ENCODE results near the gene CCNI.
"Not testable (repeated sequence)": the region's sequence is repeated elsewhere in the genome, so short reads cannot be mapped to it uniquely, and the experiment has no call there.

The CCNI gene, protein sequence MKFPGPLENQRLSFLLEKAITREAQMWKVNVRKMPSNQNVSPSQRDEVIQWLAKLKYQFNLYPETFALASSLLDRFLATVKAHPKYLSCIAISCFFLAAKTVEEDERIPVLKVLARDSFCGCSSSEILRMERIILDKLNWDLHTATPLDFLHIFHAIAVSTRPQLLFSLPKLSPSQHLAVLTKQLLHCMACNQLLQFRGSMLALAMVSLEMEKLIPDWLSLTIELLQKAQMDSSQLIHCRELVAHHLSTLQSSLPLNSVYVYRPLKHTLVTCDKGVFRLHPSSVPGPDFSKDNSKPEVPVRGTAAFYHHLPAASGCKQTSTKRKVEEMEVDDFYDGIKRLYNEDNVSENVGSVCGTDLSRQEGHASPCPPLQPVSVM

DNA sequence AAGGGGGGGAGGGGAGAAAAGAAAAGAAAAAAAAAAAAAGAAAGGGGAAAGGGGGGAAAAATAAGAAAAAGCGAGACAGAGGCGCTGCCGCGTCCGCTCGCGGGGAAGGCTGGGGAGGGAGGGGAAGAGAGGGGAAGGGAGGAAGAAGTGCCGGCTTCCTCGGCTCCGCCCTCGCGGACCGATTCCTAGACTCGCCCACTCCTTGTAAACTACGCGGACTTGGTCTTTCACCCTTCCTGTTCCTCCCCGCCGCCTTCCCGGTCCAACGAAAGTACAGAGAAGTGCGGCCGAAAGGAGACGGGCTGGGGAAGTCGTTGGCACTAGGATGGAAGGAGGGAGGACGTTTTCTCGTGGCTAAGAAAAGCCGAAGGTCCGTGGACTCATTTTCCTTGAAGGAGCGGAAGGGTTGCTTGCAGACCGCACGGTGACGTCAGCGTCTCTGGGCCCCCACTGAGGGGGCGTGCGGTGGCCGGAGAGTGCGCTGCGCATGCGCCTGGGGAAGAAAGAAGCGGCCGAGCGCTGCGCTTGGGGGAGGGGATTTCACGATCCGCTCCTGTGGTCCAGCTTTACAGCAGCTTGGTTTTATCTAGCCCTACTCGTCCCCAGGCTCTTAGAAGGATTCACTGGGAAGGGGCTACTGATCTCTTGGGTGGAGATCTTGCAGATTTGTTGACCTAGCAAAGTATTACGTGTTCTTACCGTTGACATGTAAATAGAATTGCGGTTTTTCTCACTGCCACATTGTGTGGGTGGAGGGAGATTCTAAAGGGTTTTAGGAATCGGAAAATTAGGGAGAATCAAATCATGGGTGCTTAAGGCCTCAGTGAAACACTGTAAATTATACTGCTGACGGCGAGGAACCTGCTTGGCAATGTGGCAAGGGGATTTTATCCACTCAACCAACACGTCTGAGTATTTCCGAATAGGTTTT, at the start of gene CCNI:
CCNI (minus strand) TSS at position 121 of the 931 bp plus-strand sequence. CDS start 9,627 bp downstream, outside the sequence.
- DNase-seq: peak; percentile 92

DNA sequence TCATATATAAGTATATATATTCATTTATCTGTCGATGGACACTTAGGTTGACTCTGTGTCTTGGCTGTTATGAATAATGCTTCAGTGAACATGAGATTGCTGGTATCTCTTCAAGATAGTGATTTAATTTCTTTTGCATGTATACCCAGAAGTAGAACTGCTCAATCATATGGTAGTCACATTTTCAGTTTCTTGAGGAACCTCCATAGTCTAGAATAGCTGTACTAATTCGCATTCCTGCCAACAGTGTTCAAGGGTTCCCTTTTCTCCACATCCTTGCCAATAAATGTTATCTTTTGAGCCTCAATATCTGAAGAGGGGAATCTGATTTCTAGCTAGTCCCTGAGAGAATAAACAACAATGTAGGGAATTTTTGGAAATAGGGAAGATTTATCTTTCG, 48.8 kb upstream of the CCNI start:
- no peak for DNase-seq

DNA sequence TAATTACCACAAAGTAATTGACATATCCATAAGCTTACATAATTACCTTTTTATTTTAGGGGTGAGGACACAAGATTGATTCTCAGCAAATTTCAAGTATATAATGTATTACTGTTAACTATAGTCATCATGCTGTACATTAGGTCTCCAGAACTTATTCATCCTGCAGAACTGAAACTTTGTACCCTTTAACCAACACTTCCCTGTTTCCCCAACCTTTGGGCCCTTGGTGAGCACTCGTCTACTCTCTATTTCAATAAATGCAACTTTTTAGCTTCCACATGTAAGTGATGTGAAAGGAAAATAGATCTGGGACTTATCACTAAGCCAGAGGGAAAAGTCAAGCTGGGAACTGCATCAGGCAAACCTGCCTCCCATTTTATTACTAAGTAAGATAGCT, 47.6 kb upstream of the CCNI start:
- no peak for DNase-seq

DNA sequence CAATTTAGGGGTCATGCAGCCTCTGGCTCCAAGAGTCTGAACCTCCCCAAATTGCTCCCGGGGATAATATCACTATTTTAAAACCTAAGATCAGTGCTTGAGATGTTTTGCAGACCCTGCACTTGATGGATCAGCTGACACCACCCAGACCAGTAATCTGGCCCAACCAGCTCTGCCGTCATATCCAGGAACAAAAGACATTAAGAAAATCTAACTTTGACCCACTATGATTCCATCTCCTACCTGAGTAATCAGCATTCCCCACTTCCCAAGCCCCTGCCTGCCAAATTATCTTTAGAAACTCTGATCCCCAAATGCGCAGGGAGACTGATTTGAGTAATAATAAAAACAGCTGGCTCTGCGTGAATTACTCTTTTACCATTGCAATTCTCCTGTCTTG, 46.9 kb upstream of the CCNI start:
- DNase-seq: no peak

DNA sequence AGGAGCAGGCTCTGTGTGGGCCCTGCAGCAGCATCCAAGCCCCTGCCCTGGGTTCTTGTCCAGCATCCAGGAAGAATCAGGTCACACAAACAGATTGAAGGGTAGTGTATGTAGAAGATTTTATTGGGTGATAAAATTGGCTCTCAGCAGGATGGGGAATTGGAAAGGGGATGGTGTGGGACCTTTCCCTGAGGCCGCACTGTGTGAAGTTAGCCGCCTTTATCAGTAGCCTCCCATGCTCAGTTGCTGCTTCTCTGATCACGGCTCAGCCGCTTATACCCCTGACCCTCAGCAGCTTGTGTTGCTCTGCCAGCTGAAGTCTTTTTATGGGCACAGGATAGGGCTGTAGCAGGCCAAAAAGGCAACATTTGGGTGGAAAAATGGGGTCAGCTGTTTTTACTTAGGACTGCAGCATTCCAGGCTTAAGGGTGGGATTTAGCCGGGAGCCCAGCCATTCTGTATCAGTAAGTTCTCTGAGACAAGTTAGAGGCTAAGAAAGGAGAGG, 46.0 kb upstream of the CCNI start:
- no peak for DNase-seq

DNA sequence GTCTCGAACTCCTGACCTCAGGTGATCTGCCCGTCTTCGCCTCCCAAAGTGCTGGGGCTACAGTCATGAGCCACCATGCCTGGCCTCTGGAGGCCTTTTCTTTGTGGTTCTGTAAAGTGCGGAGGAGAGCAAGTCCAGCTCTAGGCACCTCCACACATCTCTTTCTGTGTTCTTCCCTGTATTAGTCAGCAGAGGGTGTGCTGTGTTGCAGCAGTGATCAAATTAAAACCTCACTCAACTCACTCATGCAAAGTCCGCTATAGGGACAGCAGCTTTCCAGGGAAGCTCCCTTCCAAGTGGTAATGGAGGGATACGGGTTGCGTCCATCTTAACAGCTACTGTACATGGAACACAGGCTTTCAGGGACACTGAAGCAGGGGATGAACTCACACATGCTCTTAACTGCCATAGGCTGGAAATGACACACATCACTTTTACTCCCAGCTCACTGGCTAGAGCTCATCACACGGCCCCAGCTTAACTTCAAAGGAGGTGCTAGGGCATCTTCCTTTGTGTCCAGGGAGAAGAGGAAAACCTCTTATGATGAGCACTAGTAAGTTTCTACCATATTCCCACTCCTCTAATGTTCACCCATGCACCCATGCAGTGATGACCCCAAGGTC, 45.2 kb upstream of the CCNI start:
- no peak for DNase-seq

DNA sequence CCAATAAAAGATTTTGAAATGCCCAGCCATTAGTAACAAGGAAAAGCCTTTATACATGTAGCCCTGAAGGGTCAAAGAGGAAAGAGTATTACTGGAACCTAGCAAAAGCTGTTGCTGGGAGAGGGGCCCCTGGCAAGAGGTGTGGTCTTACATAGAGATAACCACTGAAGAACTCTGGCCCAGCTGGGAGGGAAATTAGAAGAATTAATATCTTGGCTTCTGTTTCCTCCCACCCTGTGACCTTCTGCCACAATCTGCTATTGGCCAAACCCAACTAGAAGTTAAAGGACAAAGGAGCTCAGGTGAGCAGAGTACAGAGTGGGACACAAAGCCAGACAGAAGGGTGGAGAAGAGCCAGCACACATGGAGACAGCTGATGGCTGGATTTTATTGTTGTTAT, 41.9 kb upstream of the CCNI start:
- no peak for DNase-seq

DNA sequence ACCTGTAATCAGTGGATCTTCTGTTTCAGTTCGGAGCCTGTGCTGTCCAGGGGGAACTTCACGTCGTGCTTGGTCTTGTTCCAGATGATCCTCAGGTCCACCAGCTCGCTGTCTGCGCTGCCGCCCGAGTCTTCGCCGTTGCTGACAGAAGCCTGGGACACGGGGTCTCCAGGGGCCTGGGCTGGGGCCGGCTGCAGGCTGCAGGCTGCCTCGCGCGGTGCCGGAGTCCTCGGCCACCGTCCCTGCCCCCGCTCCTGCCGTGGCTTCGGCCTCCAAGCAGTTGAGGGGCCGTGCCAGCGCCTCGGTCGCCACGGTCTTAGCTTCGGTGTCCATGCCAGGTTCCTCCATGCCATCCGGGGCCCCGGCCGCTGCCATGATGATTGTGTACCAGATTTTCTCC, 37.3 kb upstream of the CCNI start:
- no peak for DNase-seq

DNA sequence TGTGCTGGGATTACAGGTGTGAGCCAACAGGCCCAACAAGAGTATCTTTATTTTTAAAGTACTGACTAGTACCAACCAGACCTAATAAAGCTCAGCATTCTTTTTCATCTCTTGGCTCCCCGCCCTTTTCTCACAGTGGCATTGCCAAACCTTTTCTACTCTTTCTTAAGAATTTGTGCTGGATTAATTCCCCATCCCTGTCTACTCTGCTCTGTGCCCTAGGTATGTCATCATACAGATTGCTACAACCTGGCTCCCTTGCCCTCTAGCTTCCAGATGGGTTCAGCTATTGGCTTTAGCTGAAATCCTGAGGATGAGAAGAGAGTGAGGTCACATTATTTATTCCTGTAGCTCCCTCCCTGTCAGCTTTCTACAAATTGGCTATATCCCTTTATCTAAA, 34.9 kb upstream of the CCNI start:
- DNase-seq: no peak

DNA sequence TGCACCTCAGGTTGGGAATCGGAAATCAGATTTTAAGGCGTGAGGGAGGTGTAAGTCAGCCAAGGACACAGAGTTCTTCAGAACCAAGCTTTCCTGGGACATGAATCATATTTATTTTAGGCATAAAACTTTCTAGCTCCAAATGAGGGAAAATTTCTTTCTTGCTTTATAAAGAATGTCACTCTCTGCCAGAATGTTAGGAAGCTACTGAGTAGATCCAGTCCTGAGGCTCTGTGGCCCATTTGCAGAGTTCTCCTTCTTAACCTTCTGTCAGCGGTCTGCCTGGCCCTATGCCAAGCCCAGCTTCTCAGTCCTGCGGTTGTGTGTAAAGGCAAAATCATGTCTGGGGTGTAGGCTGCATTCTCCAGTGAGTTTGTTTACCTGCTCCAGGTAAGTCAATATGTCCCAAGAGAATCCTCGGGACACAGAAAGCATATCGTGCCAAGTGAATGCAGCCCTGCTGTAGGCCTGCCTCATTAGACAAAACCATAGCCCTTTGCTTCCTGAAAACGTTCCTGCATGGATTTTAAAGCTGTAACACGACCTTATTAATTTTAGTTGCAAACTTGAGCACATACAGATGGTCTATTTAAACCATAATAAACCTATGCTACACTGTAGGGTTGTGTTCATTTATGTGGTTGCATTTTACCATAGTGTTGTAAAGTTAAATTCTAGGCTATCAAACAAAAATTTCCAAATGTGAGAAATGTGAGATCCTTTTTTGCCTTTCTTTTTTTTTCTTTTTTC, 29.2 kb upstream of the CCNI start:
- no peak for DNase-seq

DNA sequence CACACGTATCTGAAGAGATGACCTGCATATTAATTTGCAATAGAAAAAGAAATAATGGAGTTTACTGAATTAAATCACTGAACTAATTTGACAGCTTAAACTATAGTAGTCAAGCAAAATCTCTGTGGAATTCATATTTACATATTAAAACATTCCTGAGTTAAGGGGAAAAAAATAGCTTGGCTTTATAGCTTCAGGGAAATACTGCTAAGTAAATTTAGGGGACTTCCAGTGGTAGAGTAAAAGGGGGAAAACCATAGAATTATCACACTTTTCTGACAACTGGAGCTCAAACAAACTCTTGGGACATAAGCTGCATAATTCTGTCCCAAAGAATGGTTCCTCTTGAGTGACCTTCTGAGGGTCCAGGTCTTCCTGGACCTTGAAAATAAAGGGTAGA, 28.6 kb upstream of the CCNI start:
- DNase-seq: no peak

DNA sequence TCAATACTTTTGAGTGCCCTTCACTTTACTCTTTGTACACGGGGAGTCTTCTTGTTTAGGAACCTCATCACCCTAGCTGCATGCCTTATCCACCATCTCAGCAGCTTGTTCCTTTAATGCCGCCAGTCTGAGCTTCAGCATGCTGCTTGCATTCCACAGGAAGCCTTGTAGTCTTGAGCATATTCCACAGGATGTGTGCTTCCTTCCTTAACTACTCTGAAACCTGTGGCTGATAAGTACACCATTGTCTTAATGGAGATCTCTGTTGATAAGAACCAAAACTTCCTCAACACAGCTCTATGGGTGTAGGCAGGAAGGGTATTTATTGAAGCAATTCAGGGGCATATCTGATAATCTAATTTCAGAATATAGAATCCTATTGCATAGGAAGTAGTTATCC, 24.4 kb upstream of the CCNI start:
- no peak for DNase-seq

DNA sequence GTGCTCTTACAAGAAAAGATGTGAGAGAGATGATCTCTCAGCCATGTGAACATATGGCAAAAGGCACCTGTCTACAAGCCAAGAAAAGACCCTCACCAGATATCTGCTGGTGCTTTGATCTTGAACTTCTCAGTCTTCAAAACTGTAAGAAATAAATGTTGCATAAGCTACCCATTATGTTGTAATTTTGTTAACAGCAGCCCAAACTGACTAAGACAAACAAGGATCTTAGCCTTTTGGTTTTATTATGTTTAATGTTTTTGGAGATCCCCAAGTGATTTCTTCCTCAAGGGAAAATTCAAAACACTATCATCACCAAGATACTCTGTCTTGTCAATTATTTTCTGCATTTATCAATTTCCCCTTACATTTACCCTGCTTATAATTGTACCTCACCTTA, 21.8 kb upstream of the CCNI start:
- no peak for DNase-seq

DNA sequence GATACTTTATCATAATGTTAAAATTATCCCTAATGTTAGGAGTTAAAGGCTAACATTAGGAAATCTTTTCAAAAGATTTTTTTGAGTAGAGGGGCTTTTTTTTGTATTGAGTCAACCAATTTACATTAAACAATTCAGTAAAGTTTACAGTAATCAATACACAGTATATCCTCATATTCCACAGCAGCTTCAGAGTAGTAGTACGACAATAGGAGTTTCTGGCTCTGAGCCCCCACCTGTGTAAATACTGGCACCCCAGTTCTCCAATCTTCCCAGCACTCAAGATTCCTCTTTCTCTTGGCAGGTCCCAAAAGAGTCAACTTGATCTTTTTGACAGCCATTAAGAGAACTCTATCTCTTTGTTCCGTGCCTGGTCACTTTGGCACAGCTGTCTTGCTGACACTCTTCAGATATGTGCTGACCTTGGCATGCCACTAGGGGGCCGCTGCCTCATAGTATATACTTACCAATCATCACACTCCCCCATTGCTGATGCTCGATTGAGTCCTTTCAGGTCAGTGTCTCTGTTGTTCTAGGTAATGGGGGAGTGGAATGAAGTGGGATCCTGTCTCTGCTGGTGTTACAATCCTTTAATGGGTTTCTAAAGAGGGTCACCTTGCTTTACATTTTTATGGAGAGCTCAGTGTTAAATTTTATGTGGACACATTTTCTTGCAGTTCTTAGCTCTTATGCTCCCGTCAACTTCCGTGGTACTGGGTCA, 19.5 kb upstream of the CCNI start:
- no peak for DNase-seq

DNA sequence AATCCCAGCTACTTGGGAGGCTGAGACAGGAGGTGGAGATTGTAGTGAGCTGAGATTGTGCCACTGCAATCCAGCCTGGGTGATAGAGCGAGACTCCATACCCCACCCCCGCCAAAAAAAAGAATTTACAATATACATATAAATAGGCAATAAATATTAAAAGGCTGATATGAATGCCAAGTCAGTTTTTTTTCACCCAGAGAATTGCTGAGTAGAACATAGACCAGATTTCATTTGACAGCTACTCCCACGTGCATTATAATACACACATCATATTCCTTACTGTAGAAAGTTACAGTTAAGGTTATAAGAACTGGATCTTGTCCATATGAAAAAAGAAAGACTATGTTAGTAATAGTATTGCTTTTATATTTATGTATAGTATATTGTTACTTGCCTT, 18.7 kb upstream of the CCNI start:
- DNase-seq: no peak

DNA sequence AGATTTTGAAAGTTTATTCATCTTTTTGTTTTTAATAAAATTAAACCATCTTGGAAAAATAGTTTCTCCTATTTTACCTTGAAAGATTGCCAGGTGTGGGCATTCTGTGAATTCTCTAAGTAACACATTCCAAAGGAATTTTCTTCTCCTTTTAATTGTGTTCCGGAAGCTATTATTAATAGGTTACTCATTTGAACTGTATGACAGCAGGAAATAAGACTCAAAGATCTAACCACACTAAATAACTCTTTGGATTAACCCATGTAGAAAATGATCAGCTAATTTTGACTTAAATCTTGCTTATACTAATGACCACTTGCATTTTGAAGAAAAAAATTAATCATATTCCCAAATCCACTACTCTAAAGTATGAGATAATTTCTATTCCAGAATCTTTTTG, 17.6 kb upstream of the CCNI start:
- no peak for DNase-seq

DNA sequence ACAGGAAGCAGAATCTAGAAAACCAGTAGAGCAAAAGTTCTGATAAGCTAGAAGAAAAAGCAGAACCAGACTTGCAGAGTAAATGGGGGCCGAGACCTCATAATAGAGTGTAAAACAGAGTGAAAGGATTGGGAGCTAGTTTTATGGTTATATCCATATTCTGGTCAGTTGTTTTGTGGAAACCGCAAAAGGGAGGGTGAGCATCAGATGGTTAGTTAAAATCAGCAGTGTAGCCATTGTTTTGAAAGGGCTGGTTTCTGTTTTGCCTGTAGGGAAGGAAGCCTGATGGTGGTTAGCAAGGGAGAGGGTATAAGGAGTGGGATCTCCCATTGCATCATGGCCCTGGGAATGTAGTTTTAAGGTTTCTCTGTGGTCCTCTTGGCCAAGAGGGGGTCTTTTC, 17.2 kb upstream of the CCNI start:
- no peak for DNase-seq

DNA sequence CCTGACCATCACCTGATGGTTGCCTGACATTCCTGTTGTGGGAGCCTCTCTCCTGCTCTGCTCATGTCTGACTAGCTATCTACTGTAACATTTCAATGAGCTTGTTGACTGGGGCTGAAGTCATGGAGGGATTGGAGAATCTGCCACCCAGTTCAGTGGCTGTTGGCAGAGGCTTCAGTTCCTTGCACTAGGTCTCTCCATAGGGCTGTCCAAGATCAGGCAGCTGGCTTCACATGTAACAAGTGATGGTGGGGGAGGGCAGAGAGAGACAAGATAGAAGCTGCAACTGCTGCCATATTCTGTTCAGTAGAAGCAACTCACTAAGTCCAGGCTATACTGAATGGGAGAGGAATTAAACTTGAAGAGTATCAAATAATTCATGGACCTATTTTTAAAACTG, 14.1 kb upstream of the CCNI start:
- no peak for DNase-seq

DNA sequence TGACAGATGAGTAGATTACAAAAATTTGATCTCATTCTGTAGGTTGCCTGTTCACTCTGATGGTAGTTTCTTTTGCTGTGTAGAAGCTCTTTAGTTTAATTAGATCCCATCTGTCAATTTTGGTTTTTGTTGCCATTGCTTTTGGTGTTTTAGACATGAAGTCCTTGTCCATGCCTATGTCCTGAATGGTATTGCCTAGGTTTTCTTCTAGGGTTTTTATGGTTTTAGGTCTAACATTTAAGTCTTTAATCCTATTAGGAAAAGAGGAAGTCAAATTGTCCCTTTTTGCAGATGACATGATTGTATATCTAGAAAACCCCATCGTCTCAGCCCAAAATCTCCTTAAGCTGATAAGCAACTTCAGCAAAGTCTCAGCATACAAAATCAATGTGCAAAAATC, 11.2 kb upstream of the CCNI start:
- DNase-seq: not testable (repeated sequence)

DNA sequence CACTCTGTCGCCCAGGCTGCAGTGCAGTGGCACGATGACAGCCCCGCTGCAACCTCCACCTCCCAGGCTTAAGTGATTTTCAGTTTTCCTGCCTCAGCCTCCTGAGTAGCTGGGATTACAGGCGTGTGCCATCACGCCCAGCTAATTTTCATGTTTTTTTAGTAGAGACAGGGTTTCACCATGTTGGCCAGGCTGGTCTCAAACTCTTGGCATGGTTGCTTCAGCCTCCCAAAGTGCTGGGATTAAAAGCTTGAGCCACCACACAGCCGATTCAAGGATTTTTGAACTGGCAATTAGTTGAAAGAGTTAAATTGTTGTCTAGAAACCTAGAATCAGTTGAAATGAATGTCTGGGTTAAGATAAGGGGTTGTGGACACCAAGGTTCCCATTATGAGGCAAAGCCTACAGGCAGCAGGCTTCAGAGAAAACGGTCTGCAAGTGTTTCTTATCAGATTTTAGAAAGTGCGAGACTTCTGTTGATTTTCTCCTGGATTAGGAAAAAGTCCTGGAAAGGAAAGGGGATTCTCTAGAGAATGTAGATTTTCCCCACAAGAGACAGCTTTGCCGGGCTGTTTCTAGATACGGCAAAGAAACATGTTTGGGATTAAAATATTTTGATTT, 8.3 kb upstream of the CCNI start:
- no peak for DNase-seq

DNA sequence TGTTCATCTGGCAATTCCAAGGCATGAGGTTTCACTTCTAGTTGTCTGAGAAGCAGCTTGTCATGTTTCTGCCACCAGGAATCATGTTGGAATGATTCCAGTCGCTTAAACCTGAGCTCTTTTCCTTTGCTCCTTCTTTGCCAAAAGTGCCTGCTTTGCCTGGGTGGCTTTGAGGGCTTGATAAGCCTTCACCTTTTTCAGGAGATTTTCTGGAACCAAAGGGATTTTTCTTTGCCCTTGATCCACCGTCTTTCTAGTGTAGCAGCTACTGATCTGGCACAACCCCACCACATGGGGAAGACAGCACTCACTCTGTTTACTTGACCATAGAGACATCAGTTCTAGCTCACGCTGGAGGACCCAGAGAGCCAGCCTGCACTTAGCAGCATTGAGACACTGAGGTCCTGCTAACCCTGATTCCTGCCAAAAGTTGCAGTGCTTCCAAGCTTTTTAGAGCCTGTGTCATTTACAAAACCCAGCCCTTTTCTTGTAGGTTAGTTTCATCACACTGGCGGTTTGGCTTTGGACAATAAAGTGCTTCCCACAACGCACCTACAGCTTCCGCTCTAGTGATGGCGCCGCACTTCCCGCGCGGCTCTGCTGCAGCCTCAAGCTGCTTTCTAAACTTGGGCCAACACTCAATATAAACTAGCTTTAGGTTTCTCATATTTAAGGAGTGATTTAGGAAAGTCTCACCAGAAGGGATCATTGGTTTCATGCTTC, 7.3 kb upstream of the CCNI start:
- no peak for DNase-seq
